HL-60 (cell line): Measurements from ENCODE around the gene FBXO33.

Experiments used
- CTCF ChIP-seq: IDR thresholded peaks from one replicate; pipeline ENCODE4 v1.5.1; 2011; ENCODE audit warnings: low read length, control low read depth, inconsistent platforms; ENCODE audit not compliant: insufficient read depth
- POLR2AphosphoS5 ChIP-seq: IDR thresholded peaks from 2 replicates; pipeline ENCODE4 v1.6.1; 2012; ENCODE audit warnings: low read depth
- SPI1 ChIP-seq: IDR thresholded peaks from 2 replicates; pipeline ENCODE4 v1.6.1; 2012; ENCODE audit warnings: low read depth, mild to moderate bottlenecking, borderline replicate concordance
- TF ChIP-seq, protein P1 (sequence below): IDR thresholded peaks from 2 replicates; pipeline ENCODE4 v1.6.1; 2012; ENCODE audit warnings: low read depth; ENCODE audit not compliant: insufficient replicate concordance

- TF ChIP-seq CTCF (no peak), POLR2AphosphoS5 (no peak), SPI1 (no peak)
- TF ChIP-seq, protein P1, sequence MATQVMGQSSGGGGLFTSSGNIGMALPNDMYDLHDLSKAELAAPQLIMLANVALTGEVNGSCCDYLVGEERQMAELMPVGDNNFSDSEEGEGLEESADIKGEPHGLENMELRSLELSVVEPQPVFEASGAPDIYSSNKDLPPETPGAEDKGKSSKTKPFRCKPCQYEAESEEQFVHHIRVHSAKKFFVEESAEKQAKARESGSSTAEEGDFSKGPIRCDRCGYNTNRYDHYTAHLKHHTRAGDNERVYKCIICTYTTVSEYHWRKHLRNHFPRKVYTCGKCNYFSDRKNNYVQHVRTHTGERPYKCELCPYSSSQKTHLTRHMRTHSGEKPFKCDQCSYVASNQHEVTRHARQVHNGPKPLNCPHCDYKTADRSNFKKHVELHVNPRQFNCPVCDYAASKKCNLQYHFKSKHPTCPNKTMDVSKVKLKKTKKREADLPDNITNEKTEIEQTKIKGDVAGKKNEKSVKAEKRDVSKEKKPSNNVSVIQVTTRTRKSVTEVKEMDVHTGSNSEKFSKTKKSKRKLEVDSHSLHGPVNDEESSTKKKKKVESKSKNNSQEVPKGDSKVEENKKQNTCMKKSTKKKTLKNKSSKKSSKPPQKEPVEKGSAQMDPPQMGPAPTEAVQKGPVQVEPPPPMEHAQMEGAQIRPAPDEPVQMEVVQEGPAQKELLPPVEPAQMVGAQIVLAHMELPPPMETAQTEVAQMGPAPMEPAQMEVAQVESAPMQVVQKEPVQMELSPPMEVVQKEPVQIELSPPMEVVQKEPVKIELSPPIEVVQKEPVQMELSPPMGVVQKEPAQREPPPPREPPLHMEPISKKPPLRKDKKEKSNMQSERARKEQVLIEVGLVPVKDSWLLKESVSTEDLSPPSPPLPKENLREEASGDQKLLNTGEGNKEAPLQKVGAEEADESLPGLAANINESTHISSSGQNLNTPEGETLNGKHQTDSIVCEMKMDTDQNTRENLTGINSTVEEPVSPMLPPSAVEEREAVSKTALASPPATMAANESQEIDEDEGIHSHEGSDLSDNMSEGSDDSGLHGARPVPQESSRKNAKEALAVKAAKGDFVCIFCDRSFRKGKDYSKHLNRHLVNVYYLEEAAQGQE: no peak
These were observed 1.2 kb upstream of the FBXO33 start for GRCh38 chr14:39433452-39433813.
